Left hindlimb (tissue), 1 donor: ENCODE measurements around the gene KRT73.

Experiments
- DNase-seq: peaks from one replicate; pipeline ENCODE4 v3.0.0-alpha.2; 2018

KRT73 gene

GRCh38 chr12:52618216-52618615, at the start of gene KRT73:
Gene KRT73, minus strand, starts transcription at chr12:52618559. Its CDS starts 35 bp downstream, at chr12:52618524.
- no peak for DNase-seq

DNA sequence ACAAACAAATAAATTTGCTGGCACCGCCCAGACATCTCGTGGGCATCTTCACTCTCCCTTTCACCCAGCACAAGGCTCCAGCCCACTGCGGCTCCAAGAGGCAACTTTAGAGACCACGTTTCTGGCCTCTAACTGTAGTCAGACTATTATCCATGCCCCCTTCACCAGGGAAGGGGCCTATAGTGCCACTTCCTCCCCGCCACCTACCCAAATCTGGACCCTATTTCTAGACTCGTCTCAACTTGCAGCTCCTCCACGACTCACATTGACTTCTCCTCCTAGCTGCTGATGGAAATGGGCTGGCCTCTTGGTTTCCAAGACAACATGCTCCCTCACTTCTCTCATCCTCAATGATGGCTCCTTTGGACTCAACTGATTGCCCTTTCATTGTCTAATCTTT, 49.6 kb upstream of the KRT73 start:
- DNase-seq = no peak

DNA sequence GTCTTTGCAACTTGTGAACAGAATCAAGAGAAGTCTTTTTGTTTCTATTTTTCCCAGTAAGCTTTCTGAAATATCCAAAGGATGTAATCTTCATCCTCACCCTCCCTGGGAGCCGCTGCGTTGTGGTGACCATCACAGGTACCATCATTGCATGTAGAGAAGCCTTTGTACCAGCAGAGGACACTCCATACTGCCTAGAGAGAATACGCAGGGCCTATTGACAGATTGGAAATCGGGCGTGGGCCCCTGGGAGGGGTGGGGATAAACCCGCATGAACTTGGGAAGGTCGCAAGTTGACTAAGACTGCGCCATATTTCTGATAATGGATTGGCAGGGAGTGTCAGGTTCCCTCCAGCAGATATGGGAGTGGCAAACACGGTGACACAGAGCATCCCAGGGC, 49.1 kb upstream of the KRT73 start:
- DNase-seq = no peak

- no peak for DNase-seq
Observed at GRCh38 chr12:52666471-52666870, 48.1 kb upstream of the KRT73 start.

- no peak for DNase-seq
Observed at GRCh38 chr12:52663420-52663819, 45.1 kb upstream of the KRT73 start.

DNA sequence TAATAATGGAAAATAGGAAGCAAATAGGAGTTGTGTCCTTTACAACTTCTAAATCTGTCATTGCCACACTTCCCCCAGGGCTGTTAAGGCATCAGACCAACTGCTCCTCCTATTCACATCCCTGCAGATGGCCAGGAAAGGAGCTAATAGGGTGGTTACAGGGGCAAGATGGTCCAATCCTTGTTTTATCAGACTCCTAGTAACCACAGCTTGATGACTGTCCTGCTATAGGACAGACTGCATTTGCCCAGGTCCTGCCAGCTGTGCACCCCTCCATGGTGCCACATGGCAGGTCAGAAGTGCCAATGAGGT, 44.5 kb upstream of the KRT73 start:
- no peak for DNase-seq

DNA sequence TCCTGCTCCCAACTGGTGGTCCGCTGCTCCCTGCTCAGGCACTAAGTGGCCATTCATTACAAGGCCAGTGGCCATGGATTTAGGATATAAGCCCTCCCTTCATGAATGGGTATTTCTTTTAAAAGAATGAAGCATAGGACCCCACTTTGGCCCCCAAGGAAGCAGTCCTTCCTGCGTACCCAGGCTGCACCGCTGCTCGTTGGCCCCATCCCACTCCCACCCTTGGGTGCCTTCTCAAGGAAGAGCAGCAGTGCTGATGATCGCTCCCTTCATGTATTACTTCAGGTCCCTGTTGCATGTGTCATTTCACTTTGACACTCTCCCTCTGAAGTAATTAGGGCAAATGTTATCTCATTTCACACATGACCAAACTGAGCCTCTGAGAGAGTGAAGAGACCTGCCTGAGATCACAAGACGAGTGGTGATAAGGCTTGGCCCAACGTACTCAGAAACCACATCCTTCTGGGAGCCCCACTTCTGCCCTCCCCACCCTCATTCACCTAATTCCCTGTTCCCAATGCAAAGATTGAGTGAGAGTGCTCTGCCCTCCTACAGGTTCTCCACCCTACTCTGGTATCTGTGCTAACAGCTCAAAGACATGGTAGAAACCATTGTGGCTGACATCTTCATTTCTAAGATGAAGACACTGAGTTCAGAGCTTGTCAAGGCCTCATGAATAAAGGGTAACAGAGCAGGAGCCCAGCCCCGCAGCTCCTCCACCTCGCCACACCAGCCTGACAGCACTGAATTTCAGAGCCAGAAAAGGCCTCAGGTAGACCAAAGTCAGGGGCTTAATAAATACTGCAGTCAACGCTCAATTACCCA, 43.9 kb upstream of the KRT73 start:
- DNase-seq = no peak

DNA sequence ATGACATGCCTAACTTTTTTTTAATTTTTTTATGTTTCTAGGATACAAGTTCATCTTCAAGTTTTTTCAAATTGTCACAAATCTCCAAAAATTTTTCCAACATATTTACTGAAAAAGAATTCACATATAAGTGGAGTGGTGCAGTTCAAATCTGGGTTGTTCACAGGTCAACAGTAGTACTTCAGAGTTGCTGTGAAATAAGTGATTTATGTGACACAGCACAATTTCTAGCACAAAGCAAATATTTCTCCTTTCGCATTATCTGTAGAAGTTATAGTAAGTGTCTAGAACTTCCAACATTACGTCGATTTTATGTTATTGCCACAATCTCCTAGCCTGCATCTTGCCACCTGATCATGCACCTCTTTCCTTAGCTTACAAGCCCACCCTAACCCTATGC, 43.3 kb upstream of the KRT73 start:
- no peak for DNase-seq

DNA sequence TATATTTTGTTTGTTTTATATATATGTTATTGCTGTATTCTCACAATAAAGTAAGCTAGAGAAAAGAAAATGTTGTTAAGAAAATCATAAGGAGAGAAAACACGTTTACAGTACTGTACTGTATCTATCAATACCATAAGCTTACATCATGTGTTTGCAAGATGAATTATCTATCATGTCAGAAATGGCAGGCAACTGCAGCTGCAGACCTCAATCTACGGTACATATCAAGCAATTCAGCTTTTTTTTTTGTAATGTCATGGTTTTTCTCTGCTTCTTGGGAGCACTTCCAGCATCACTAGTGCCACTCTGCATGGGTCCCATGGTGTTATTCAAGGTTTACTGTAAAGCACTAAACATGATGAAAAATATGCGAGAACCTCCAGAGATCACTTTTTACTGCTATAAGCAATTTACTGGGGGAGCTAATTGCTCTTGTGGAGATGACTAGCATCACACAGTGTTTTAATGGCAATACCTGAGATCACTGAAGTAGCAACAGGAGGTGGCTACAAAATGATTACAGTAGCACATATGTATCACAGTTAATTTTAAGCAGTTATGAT, 42.7 kb upstream of the KRT73 start:
- DNase-seq = no peak

- DNase-seq = no peak
Observed at GRCh38 chr12:52659951-52660350, 41.6 kb upstream of the KRT73 start.

GRCh38 chr12:52659395-52659794, 41.0 kb upstream of the KRT73 start:
- no peak for DNase-seq

GRCh38 chr12:52658196-52658595, 39.8 kb upstream of the KRT73 start:
- no peak for DNase-seq

DNA sequence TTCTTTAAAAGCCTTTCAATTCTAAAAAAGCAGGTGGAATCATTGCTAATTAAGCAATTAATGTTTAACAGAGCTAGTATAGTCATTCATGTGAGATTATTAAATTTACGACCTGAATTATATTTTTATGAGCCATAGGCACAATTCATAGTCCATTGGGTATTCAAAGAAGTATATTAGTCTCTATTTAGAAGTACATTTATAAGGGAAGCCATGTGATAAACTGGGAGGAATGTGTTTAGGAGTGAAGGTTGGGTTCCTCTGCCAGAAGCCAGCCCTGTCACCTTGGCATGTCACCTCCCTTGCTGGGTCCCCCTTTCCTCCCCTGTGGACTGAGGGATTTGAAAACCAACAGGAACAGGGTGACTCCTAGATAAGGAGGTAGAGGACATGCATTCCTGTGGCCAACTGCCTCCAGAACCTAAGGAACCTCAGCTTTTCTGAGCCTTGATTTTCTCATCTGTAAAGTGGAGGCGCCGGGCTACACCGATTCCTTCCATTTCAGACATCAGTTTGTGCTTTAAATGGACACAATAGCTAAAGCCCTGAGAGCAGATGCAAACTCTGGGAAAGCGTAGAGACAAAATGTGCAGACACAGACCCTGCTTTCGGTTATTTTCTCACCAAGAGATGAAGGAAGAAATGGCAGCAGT, 39.0 kb upstream of the KRT73 start:
- DNase-seq = no peak

GRCh38 chr12:52656616-52657015, 38.3 kb upstream of the KRT73 start:
- no peak for DNase-seq

- DNase-seq = no peak
Observed at GRCh38 chr12:52655720-52656124, 37.4 kb upstream of the KRT73 start.

- DNase-seq = no peak
Observed at GRCh38 chr12:52655251-52655650, 36.9 kb upstream of the KRT73 start.

DNA sequence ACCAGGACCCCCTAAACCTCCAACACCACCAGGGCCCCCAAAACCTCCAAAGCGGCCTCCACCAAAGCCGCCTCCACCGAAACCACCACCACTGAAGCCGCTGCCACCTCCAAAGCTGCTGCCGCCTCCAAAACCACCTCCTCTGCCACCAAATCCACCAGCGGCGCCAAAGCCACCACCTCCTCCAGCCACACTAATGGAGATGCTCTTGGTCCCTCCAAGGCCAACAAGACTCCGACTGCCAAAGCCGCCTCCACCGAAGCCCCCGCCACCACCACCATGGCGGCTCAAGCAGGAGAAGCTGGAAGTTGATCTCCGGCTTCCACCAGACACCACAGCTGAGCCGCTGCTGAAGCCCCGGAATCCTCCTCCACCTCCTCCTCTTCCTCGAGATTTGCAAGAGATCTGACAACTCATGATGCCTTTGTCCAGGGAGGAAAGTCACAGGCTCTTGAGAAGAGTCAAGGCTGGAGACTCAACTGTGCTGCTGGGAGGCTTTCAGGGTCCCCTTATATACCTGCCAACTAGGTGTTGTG, 33.4 kb upstream of the KRT73 start, which contains the start of gene KRT2:
Gene KRT2, minus strand, starts transcription at position 486 of the 536 bp plus-strand sequence. Its CDS starts 69 bp downstream, at position 417.
- no peak for DNase-seq

- DNase-seq = no peak
Observed at GRCh38 chr12:52650520-52651081, 32.2 kb upstream of the KRT73 start.

GRCh38 chr12:52649066-52649465, 30.7 kb upstream of the KRT73 start:
- DNase-seq = no peak

DNA sequence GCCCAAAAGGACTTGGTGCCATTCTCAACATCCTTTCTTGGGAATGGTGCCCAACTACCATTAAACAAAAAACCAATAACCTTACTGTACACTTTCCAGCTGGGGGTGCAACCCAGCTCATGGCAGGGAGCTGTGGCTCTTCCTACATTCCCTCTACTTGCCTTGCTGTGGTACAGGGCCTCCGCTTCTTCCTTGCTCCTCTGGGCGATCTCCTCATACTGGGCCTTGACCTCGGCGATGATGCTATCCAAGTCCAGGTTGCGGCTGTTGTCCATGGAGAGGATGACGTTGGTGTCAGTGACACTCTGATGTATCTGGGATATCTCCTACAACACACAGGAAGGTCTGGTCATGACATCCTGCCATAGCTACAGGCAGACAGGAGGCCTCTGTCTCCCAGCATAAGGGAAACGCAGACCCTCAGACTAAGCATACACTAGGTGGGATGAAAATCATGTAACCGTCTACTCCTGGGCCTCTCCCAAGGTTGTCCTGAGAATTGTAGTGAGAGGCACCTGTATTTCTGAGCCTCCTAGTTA, 29.7 kb upstream of the KRT73 start:
- DNase-seq = no peak

- DNase-seq = no peak
Observed at GRCh38 chr12:52647601-52648000, 29.2 kb upstream of the KRT73 start.

DNA sequence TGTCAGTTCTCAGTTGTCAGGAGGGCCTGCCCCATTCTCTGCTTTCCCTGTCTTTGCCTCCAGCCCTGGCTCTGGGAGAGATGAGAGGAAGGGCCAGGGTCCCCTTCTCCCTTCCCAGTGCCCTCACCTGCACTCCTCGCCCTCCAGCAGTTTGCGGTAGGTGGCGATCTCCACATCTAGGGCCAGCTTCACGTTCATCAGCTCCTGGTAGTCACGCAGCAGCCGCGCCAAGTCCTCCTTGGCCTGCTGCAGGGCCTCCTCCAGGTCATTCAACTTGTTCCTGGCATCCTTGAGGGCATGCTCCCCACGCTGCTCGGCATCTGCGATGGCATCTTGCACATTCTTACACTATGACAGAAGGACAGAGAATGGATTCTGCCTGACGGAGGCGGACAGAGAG, 28.3 kb upstream of the KRT73 start:
- no peak for DNase-seq

DNA sequence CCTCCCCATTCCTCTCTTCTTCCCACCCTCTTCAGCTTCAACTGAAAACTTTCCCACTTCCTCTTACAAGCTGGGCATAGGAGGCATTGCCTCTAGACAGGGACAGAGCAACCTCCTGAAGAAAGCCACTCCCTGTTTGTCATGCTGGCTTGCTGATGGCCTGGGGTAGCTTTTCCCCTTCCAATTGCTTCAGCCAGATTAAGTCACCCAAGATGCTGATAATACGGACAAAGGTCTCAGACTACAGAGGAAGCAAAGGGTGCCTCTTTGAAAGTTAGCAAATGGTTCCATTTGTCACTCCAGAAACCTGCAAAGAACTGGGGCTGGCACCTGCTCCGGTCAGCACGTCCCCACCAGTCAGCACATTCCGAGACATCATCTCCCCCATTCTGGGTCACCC, 27.6 kb upstream of the KRT73 start:
- no peak for DNase-seq
